ENCODE results near the gene UTP11.

Gene UTP11

DNA sequence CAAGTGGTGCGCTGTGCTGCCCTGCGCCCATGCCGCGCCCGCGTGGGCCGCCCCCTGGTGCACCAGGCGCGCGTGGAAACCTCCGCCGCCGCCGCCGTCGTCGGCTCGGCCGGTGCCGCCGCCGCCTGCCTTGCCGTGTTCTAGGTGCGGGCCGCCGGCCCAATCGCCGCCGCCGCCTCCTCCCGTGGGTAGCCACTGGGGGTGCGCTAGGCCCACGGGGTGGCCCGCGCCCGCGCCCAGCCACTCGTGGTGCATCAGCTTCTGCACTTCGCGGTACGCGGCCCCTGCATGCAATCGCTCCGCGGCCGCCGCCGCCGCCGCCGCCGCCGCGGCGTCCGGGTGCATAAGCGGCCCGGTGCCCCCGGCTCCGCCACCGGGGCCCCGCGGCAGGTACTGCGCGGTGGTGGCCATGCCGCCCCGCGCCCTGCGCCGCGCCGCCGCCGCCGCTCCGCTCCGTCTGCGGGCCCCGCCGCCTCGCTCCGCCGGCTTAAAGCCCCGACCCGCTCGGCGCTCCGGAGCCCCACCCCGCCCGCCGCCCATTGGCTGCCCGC, 33.9 kb downstream of the UTP11 start, which contains the start of gene POU3F1:
POU3F1 (minus strand) TSS at position 461 of the 551 bp plus-strand sequence; CDS start at position 411, 50 bp downstream.
- peak within 1 kb of the TSS; percentile 6; the same call in 1 of the 2 replicates for H3K27ac ChIP-seq
- TF ChIP-seq ZFX (IDR thresholded peaks at IDR 0.05), result no peak
- TF ChIP-seq, protein P1, sequence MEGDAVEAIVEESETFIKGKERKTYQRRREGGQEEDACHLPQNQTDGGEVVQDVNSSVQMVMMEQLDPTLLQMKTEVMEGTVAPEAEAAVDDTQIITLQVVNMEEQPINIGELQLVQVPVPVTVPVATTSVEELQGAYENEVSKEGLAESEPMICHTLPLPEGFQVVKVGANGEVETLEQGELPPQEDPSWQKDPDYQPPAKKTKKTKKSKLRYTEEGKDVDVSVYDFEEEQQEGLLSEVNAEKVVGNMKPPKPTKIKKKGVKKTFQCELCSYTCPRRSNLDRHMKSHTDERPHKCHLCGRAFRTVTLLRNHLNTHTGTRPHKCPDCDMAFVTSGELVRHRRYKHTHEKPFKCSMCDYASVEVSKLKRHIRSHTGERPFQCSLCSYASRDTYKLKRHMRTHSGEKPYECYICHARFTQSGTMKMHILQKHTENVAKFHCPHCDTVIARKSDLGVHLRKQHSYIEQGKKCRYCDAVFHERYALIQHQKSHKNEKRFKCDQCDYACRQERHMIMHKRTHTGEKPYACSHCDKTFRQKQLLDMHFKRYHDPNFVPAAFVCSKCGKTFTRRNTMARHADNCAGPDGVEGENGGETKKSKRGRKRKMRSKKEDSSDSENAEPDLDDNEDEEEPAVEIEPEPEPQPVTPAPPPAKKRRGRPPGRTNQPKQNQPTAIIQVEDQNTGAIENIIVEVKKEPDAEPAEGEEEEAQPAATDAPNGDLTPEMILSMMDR (conservative IDR thresholded peaks at IDR 0.05), result no peak

DNA sequence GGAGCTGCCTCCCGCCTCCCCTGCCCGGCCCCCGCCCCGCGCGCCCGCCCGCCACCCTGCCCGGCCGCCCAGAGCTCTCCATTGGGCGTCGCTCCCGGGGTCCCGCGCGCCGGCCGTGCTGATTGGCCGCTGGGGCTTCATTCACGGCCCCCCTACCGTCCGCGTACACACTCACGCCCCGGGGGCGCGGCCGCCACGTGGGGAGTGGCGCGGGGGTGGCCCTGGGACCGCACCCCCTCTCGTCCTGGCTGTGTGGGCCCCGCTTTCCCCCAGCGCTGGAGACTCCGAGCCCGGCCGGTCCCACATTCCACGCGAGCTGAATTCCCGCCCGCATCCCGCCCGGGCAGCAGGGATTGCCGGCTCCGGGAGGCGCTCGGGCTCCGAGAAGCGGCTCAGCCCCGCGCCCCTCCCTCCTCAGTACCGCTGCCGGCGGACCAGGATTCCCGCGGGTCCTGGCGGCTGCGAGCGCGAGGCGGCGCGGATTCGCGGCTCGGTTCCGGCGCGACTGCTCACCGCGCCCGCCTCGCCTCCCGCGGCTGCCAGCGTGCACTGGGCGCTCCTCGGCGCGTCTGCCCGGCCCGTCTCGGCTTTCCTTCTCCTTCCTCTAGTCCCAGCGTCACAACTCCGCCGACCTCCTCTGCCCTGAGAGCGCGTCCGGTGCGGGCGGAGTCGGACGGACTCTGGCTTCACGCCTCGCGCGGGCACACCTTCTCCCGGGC, 34.5 kb downstream of the UTP11 start:
- TF ChIP-seq ZFX (IDR thresholded peaks at IDR 0.05), result no peak
- TF ChIP-seq, protein P1 (conservative IDR thresholded peaks at IDR 0.05), result no peak; the same call in 1 of the 2 replicates

DNA sequence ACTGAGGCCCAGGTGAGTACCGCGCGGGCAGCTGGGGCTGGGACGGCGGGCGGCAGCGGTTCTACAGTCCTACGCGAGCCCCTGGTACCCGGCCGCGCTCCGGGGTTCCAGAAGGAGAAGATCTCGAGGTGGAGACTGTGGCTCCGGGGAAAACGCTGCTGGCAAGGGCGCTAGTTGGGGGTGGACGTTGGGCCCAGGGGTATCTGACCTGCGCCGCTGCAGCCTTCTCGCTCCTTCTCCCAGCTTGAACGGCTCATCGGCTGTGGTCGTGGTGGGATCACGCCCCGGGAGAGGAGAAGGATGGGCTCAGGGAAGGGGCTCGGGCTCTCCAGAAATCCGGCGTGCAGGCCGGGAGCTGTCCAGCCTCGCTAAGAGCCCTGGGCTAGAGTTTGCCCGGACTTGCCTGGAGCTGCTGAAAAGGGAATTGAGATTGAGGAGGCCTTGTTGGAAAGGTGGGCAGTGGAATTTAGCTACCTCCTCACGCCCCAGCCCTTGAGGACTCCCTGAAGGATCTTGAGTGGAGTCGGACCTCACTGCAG, 35.1 kb downstream of the UTP11 start:
- TF ChIP-seq, protein P1 (conservative IDR thresholded peaks at IDR 0.05), result no peak
- TF ChIP-seq ZFX (IDR thresholded peaks at IDR 0.05), result no peak
- H3K27ac ChIP-seq, result peak overlapping the region; percentile 6; the same call in 1 of the 2 replicates

More for the DNA sequence above, 34.5 kb downstream of the UTP11 start:
- H3K27ac ChIP-seq, result peak overlapping the region; percentile 6; the same call in 1 of the 2 replicates

DNA sequence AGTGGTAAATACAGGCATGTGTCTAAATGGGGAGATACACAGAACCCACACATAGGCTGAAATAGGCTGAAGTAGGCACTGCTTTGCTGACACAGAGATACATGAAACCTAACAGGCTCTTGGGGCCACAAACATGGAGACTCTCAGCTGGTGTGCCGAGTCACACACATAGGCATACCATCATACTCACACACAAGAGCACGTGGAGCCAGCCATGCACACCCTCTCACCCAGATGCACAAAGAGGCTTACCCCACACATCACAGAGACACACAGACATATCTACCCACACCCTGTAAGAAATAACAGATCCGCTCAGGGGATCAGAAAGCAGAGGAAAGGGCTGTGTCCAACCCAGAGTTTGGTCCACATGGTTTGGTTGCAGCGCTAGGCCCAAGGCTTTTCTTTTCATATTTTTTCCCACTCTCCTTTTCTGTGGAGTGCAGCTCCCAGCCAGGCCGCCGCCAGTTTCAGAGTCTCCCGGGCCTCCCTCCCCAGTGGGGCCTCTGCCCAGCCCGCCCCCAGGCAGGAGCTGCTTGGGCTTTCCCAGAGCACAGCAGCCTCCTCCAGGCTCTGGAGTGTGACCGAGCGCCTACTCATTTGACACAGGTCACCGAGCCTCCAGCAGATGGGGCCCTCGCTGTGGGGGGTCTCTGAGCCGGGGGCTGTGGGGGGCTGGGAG, 38.0 kb downstream of the UTP11 start:
- no peak for TF ChIP-seq ZFX (IDR thresholded peaks at IDR 0.05)
- TF ChIP-seq, protein P1 (conservative IDR thresholded peaks at IDR 0.05), result no peak
- no peak overlapping the region for H3K27ac ChIP-seq

DNA sequence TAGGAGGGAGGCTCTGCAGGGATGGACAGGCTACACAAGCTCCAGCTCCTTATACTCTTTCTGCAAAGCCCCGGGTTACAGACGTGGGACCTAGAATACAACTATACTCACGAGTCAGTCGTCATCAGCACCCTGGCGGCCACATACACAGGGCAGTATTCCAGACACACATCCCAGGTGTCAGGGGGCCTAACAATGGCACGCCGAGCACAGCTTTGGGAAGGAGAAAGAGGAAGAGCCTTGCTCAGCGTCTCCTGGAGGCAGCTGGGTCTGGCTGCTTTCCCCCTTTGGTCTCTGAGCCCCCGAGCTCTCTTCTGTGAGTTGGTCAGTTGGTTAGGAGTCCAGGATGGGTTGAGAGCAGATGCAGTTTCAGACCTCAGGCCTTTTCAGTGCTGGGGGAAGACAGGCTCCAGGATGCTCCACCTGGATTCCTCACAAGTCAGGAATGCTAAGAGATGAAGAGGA, 38.6 kb downstream of the UTP11 start:
- no peak overlapping the region for H3K27ac ChIP-seq
- TF ChIP-seq ZFX (IDR thresholded peaks at IDR 0.05), result no peak
- TF ChIP-seq, protein P1 (conservative IDR thresholded peaks at IDR 0.05), result no peak

DNA sequence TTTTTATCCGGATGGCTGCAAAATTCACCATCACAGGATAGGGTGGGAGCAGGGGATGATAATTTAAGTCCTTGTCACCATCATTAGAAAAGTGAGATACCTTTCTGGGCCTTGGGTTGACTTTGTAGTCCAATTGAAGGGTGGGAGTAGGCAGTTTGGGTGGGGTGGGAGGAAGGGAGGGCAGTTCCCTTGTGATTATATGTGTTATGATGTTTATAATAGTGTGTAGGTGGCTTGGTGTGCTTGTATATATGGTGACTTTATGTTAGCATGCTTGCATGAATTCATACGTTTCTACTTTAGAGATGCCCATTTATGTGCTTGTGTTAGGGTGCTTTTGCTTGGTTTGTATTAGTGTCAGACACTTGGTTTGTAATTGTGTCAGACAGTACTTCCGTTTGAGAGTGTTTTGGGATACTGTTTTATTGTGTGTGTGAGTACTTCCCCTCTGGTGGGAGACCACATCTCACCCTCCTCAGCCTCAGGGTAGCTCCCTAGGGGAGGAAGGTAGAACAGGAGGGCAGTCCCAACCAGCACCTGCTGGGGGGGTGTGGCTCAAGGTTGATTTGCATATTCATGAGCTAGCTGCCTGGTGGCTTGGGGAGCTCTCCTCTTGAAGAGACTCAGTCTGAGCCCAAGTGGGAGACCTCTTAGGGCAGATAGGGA, 40.3 kb downstream of the UTP11 start:
- peak overlapping the region; percentile 4; the same call in 1 of the 2 replicates for H3K27ac ChIP-seq
- no peak for TF ChIP-seq ZFX (IDR thresholded peaks at IDR 0.05)
- TF ChIP-seq, protein P1 (conservative IDR thresholded peaks at IDR 0.05), result no peak
